Vagina (tissue), 2 donors: Measurements from ENCODE around the gene ALG6. TPM values are rescaled to one million over a fixed set of nuclear protein-coding genes. Genes with fewer than 3 reads are reported as not detected.

Experiments
- DNase-seq, 2 donors: peaks; one replicate each; pipeline ENCODE4 v3.0.0-alpha.2; 2017; ENCODE audit errors: extremely low spot score in 2 of 2
- H3K27ac ChIP-seq: fragments of 200-600 bp; sonication (generic); one replicate; pipeline ENCODE4 v1.5.1; 2019
- H3K27me3 ChIP-seq: fragments of 200-600 bp; sonication (generic); one replicate; pipeline ENCODE4 v1.5.1; 2019
- H3K36me3 ChIP-seq, 2 donors: fragments of 200-600 bp; sonication (generic); one replicate each; pipeline ENCODE4 v1.5.1; 2017 to 2019
- H3K4me1 ChIP-seq: fragments of 200-600 bp; sonication (generic); one replicate; pipeline ENCODE4 v1.5.1; 2019
- H3K4me3 ChIP-seq, 2 donors: fragments of 200-600 bp; sonication (generic); 1 replicate in 1 of 2; 2 replicates in 1 of 2; pipeline ENCODE4 v1.5.1; 2016 to 2019
- H3K9me3 ChIP-seq: fragments of 200-600 bp; sonication (generic); one replicate; pipeline ENCODE4 v1.5.1; 2019
- POLR2A ChIP-seq, 2 donors: fragments of 450-650 bp; IDR thresholded peaks; one replicate each; pipeline ENCODE4 v1.6.1; 2017; ENCODE audit warnings: antibody characterized with exemption in 2 of 2, mild to moderate bottlenecking in 2 of 2, moderate library complexity in 2 of 2
- POLR2AphosphoS5 ChIP-seq, 2 donors: sonication (generic); formaldehyde crosslinking; IDR thresholded peaks; one replicate each; pipeline ENCODE4 v1.9.0; 2017; ENCODE audit warnings: antibody characterized with exemption in 2 of 2, mild to moderate bottlenecking in 2 of 2, low read depth in 1 of 2; ENCODE audit not compliant: insufficient read depth in 1 of 2
- intact Hi-C: fragments of 100-400 bp; cut with DNase I; formaldehyde crosslinking; loops from one replicate; pipeline ENCODE4 v1.15.1; 2023
- total RNA-seq: library from RNA; depleted of rRNA; stranded (reverse); fragments of >200 nt; gene quantifications from one replicate; pipeline ENCODE4 v1.2.3, GENCODE V29; 2016
- TF ChIP-seq, protein P1 (sequence below), 3 experiments: fragments of 450-650 bp in 2 of 3; fragments of 200-600 bp in 1 of 3; sonication (generic) in 1 of 3; IDR thresholded peaks; one replicate each; pipeline ENCODE4 v1.5.1; 2017 to 2019; ENCODE audit warnings: antibody characterized with exemption in 3 of 3, mild to moderate bottlenecking in 2 of 3, moderate library complexity in 2 of 3

Gene ALG6
- total RNA-seq, 1 donor from 2014 or later: 13.0 TPM

GRCh38 chr1:63320022-63320721 lies 47.3 kb upstream of the ALG6 start:
- DNase-seq: no peak
- no peaks in the 10 kb centered on the region for H3K36me3 ChIP-seq
- no peak overlapping the region for H3K27ac ChIP-seq
- H3K27me3 ChIP-seq: peaks cover 61% of the 10 kb centered on the region
- TF ChIP-seq, protein P1, sequence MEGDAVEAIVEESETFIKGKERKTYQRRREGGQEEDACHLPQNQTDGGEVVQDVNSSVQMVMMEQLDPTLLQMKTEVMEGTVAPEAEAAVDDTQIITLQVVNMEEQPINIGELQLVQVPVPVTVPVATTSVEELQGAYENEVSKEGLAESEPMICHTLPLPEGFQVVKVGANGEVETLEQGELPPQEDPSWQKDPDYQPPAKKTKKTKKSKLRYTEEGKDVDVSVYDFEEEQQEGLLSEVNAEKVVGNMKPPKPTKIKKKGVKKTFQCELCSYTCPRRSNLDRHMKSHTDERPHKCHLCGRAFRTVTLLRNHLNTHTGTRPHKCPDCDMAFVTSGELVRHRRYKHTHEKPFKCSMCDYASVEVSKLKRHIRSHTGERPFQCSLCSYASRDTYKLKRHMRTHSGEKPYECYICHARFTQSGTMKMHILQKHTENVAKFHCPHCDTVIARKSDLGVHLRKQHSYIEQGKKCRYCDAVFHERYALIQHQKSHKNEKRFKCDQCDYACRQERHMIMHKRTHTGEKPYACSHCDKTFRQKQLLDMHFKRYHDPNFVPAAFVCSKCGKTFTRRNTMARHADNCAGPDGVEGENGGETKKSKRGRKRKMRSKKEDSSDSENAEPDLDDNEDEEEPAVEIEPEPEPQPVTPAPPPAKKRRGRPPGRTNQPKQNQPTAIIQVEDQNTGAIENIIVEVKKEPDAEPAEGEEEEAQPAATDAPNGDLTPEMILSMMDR (IDR thresholded peaks at IDR 0.05): no peak
- TF ChIP-seq POLR2A (IDR thresholded peaks at IDR 0.05) (no peak), POLR2AphosphoS5 (IDR thresholded peaks at IDR 0.05; ENCODE audit: insufficient read depth in 1 of 2, low read depth in 1 of 2) (no peak)
- peak overlapping the region in 1 of 2 donors; percentile 1 for H3K4me3 ChIP-seq
- no peaks in the 10 kb centered on the region for H3K9me3 ChIP-seq
- intact Hi-C loops: no loop called here
- peaks cover 43% of the 10 kb centered on the region for H3K4me1 ChIP-seq

- DNase-seq: no peak
- no peak overlapping the region for H3K27ac ChIP-seq
- peaks cover 43% of the 10 kb centered on the region for H3K4me1 ChIP-seq
- H3K27me3 ChIP-seq: peaks cover 61% of the 10 kb centered on the region
- no peaks in the 10 kb centered on the region for H3K36me3 ChIP-seq
- no peaks in the 10 kb centered on the region for H3K9me3 ChIP-seq
- intact Hi-C loops: no loop called here
- TF ChIP-seq POLR2A (IDR thresholded peaks at IDR 0.05): no peak
- TF ChIP-seq POLR2AphosphoS5 (IDR thresholded peaks at IDR 0.05; ENCODE audit: insufficient read depth in 1 of 2, low read depth in 1 of 2): no peak
- TF ChIP-seq, protein P1 (IDR thresholded peaks at IDR 0.05): no peak
- H3K4me3 ChIP-seq: peak overlapping the region; percentile 45 to 69
Measured at GRCh38 chr1:63321066-63321784, 46.2 kb upstream of the ALG6 start.

DNA sequence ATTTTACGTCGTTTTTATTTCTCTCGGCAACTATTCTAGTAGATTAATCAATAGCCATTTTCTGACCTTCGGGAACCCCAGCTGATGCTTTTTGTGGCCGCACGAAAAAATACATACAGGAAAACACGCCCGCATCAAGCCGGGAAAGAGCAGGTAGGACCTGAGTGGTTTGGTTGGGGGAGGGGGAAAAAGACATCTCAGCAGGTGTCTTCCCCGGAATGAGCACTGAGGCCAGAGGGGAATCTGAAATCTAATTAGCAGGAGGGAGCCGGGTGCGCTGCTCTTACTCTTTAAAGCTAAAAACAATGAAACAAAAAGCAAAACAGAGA lies 45.7 kb upstream of the ALG6 start:
- TF ChIP-seq POLR2A (IDR thresholded peaks at IDR 0.05) (no peak), POLR2AphosphoS5 (IDR thresholded peaks at IDR 0.05; ENCODE audit: insufficient read depth in 1 of 2, low read depth in 1 of 2) (no peak)
- TF ChIP-seq, protein P1 (IDR thresholded peaks at IDR 0.05): no peak
- peaks cover 41% of the 10 kb centered on the region for H3K4me1 ChIP-seq
- intact Hi-C loops: no loop called here
- H3K36me3 ChIP-seq: no peaks in the 10 kb centered on the region
- H3K27ac ChIP-seq: no peak overlapping the region
- H3K27me3 ChIP-seq: peaks cover 59% of the 10 kb centered on the region
- H3K9me3 ChIP-seq: no peaks in the 10 kb centered on the region
- peak overlapping the region; percentile 45 to 69 for H3K4me3 ChIP-seq
- DNase-seq: no peak

DNA sequence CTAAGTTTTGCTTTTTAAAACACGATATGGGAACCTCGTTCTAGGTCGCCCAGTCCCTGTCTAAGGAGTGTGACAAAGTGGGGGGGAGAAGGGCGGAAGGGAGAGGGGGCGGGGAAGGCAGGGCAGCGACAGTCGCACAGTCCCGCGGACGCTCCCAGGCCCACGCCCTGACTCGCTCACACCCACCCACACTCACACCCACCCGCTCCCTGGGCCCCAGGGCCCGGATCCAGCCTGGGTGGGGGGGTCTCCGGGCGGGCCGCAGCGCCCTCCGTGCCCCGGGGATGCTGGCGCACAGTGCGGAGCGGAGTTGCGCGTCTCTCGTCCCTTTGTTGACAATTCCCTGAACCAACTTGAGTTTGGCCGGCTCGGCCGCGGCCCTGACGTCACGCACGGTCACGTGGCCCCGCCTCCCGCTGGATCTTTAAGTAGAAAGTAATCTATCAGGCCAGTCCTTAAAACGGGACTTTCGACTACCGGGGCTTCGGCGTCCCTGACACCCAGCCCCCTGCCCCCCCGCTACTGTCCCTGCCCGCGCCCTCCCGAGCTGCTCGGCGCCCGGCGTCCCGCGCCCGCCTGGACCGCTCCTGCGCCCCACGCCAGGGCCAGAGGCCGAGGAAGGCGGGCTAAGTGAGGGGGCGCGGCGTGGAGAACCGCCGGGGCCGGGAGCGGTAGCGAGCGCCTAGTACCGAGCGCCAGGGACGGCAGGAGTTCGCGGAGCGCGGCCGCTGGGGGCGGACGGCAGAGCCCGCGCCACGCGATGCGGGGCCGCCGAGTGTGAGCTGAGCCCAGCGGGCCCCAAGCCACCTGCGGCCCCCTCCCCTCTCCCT lies 45.1 kb upstream of the ALG6 start, which contains the start of gene FOXD3:
FOXD3 (plus strand) TSS at position 454 of the 830 bp plus-strand sequence. CDS start 492 bp downstream, outside the sequence.
- peaks cover 59% of the 10 kb centered on the region for H3K27me3 ChIP-seq

More for the DNA sequence above, 45.1 kb upstream of the ALG6 start, which contains the start of gene FOXD3:
- Histone ChIP-seq H3K4me1 (peaks cover 35% of the 10 kb centered on the region), H3K36me3 (no peaks in the 10 kb centered on the region), H3K4me3 (peak within 1 kb of the TSS; percentile 45 to 69), H3K9me3 (no peaks in the 10 kb centered on the region), H3K27ac (no peak within 1 kb of the TSS)
- intact Hi-C loops: no loop called here
- peak in 1 of 2 donors; percentile 33 for TF ChIP-seq POLR2AphosphoS5 (IDR thresholded peaks at IDR 0.05; ENCODE audit: insufficient read depth in 1 of 2, low read depth in 1 of 2)
- TF ChIP-seq, protein P1 (IDR thresholded peaks at IDR 0.05): no peak
- no peak for TF ChIP-seq POLR2A (IDR thresholded peaks at IDR 0.05)
- no peak for DNase-seq
